Mesenteric fat pad (tissue), 1 donor: ENCODE measurements around the gene NTSR1. TPM values are rescaled to one million over a fixed set of nuclear protein-coding genes. Genes with fewer than 3 reads are reported as not detected.

Experiments
- DNase-seq: peaks from one replicate; pipeline ENCODE4 v3.0.0-alpha.2; 2020; ENCODE audit warnings: low spot score
- total RNA-seq: library from RNA; stranded (reverse); fragmentation: NEBNext Ultra II Directional; extraction: Animal tissue kit (Norgen Biotek cat#: 25700); gene quantifications from one replicate; pipeline ENCODE4 v1.2.1, GENCODE V29; 2021
- donor health status: DM: yes; HTN: yes; CAD: no.

Gene NTSR1
- total RNA-seq, 1 donor from 2014 or later, result not detected

DNA sequence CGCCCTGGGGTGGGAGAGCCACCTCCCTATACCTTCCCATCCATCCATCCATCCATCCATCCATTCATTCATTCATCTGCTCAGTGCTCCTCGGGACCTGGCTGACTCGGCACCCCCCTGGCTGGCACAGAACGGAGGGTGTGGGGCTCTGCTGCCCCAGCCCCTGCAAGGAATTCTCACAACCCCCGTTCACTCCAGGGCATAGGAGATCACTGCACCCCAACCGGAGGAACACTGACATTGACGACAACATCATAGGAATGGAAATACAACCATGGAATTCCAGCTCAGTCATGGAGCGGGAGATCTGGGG is 59.6 kb downstream of the NTSR1 start:
- no peak for DNase-seq

GRCh38 chr20:62768551-62769287 is 60.1 kb downstream of the NTSR1 start:
- DNase-seq, result no peak

GRCh38 chr20:62769346-62770071 is 60.9 kb downstream of the NTSR1 start:
- no peak for DNase-seq

DNA sequence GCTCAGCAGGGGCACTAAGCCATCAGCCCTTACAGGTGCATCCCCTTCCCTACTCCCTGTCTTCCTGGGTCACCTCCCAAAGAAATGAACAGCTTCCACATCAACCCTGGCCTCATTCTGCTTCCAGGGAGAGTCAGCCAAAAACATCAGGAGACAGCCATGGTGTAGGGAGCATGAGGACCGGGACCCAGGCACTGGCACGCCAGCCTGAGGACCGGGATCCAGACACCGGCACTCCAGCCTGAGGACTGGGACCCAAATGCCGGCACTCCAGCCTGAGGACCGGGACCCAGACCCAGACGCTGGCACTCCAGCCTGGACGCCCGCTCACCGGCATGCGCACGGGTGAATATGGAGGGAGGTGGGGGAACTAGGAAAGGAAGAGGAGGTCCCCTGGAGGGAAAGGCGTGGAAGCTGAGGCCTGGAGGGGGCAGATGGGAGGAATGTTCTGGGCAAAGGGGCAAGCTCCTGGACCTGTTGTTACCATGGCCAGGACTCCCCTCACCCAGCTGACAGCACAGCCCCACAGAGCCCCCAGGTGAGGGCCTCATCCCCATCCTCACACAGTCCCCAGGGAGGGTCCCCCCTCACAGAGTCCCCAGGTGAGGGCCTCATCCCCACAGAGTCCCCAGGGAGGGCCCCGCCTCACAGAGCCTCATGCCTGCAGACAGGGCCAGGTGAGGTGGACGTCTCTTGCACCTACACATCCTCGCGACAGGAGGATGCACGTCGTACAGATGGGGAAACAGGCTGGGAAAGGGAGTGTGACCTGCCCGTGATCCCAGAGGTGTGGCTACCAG is 61.7 kb downstream of the NTSR1 start:
- DNase-seq, result no peak

DNA sequence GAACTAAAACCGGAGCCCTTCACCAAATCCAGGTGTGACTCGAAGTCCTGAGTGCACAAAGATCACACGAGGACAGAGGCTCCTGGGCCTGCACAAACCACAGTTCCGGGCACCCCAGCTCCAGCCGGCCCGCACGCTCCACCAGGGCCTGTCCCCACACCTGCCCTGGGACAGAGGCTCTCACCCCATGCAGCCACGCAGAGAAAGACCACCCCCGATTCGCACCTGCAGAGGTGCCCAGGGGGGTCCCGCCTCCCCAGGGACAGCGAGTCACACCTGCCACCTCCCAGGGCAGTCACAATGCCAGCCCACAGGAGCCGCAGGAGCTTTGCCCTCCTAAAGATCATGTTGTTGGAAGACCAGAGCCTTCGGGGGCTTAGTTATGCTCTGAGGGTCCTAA is 62.3 kb downstream of the NTSR1 start:
- DNase-seq, result no peak

GRCh38 chr20:62771396-62772102 is 62.9 kb downstream of the NTSR1 start:
- DNase-seq, result no peak

GRCh38 chr20:62772103-62772611 is 63.5 kb downstream of the NTSR1 start:
- no peak for DNase-seq

DNA sequence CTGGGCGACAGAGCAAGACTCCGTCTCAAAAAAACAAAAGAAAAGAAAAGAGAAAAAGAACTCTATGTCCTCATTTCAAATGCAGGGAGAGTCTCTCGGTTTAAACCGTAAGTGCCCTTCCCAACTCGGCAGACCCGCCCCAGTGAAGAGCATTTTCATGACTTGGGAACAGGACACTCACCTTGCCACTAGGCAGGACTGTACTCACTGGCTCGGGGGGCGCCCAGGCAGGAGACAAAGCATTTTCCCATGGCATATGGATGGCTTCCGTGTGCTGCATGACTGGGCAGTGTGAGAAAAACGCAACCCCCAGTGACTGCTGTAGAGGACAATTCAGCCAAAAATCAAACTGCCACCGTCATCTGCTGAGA is 64.0 kb downstream of the NTSR1 start:
- DNase-seq, result no peak

- DNase-seq, result no peak
These were observed 64.6 kb downstream of the NTSR1 start for GRCh38 chr20:62772990-62773844.

- DNase-seq, result no peak
These were observed 65.4 kb downstream of the NTSR1 start for GRCh38 chr20:62773845-62774714.

- DNase-seq, result no peak
These were observed 66.1 kb downstream of the NTSR1 start for GRCh38 chr20:62774762-62775161.

- no peak for DNase-seq
These were observed 66.6 kb downstream of the NTSR1 start for GRCh38 chr20:62775206-62775605.

GRCh38 chr20:62776035-62776691 is 67.5 kb downstream of the NTSR1 start:
- no peak for DNase-seq

DNA sequence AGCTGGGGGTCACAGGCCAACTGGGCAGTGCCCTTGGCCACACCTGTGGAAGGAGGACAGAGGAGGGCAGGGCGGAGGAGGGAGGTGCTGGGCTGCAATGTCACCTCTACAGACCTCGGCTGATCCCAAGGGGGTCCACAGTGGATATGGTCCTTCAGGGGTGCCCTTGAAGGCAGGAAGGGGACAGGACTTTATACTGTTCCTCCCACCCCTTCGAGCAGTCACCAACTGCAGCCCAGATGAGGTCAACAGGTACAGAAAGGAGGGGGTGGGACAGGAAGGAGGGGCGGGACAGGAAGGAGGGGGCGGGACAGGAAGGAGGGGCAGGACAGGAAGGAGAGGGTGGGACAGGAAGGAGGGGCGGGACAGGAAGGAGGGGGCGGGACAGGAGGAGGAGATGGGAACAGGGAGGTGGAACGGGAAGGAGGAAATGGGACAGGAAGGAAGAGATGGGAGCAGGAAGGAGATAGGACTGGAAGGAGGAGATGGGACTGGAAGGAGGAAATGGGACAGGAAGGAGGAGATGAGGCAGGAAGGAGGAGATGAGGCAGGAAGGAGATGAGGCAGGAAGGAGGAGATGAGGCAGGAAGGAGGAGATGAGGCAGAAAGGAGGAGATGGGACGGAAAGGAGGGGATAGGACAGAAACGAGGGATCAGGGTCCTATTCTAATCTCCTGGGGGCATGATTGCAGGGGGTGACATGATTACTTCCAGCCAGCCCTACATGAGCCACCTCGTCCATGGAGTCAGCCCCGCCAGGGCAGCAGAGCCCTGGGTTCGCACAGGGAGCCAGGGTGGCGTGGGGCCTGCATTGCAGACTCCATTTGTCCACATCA is 68.3 kb downstream of the NTSR1 start:
- no peak for DNase-seq

DNA sequence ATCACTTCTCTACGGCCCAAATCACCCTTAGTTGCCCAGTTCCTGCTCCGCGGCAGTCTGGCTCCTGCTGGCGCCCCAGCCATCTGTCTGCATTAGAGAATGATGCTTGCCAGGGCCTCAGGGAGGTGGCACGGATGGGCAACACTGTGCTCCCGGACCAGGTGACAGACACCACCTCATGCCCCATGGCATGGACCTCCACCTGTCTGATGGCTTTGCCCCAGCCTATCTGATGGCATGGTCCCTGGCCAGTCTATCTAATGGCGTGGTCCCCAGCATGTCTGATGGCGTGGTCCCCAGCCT is 68.8 kb downstream of the NTSR1 start:
- DNase-seq, result no peak

DNA sequence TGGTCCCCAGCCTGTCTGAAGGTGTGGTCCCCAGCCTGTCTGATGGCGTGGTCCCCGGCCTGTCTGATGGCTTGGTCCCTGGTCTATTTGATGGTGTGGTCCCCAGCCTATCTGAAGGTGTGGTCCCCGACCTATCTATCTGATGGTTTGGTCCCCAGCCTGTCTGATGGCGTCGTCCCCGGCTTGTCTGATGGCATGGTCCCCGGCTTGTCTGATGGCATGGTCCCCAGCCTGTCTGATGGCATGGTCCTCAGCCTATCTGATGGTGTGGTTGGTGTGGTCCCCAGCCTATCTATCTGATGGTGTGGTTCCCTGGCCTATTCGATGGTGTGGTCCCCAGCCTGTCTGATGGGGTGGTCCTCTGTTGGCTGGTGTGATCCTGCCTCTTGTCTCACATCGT is 69.4 kb downstream of the NTSR1 start:
- no peak for DNase-seq

DNA sequence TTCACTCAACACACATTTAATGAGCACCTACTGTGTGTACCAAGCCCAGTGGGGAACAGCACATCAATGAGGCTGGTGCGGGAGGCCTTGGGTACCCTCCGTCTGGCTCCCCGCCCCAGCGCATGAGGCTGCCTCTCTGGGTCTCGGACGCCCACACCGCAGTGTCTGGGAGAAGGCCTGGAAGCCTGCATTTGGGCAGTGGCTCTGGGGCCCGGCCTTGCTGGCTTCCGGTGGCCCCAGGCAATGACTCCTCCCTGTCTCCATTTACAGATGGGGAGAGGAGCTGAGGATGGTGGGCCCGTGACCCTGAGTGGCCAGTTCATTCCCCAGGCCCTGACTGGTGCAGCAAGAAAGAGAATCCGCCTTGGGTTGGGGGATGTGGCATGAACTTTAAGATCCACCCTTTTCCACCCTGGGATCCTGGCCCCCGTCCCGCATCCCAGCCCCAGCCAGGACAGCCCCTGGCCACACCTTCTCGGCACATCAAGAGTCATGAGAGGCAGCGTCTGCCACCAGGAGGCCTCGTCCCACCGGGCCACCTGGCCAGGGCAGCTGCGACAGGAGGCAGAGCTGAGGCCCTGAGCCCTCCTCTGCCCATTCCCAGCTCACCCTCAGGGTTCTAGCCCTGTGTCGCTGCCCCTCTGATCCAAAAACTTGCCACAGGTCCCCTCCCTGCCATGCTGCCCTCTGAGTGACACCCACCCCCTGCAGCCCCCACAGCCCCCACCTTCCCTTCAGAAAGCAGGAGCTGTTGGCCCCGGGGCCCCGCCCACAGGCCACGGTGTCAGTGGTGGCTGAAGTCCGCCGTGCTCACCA is 70.2 kb downstream of the NTSR1 start:
- DNase-seq, result no peak

DNA sequence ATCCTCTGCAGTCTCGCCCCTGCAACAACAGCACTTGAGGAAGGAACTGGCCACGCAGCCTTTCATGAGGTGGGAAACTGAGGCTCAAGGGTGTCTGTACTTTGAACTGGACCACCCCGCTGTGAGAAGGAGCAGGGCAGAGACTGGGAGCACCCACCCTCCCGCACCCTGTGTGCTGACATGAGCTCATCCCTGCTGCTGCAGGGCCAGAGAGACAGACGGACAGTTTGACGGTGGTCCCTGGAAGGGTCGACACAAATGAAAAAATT is 70.7 kb downstream of the NTSR1 start:
- no peak for DNase-seq
